Measurements from ENCODE around the gene ARSK.

Gene ARSK

DNA sequence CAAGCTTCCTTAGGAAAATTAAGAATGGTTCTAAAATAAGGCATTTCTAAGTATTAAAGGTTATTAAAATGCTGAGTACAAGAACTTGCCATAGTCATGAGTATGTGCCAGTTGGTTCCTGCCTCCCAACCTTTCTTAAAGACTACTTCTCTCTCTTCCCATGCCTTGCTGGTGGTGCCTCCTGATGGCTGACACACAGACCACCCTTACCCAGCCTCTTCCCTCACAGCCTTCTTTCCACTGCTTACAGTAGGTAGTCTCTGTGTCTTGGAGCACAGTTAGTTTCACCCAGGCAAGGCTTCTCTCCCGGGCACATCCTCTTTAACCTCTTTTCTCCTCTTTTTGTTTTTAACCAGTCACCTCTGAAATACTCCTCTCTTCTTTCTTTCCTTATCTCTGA, 44.4 kb downstream of the ARSK start:
- Histone ChIP-seq H3K27me3 (ENCODE audit: control insufficient read depth, insufficient read depth, low read length, poor library complexity, severe bottlenecking) (no peaks in the 10 kb centered on the region), H3K9me3 (ENCODE audit: control insufficient read depth, low read length) (no peaks in the 10 kb centered on the region), H3K27ac (ENCODE audit: insufficient read depth, low read depth, low read length, poor library complexity, severe bottlenecking) (no peak overlapping the region), H3K4me3 (ENCODE audit: insufficient read depth, low read depth, low read length) (no peak overlapping the region), H3K36me3 (ENCODE audit: control insufficient read depth, insufficient read depth, low read length) (no peaks in the 10 kb centered on the region), H3K4me1 (ENCODE audit: control insufficient read depth, insufficient read depth, low read length) (no peaks in the 10 kb centered on the region)
- 81 to 89% methylated on average over 1 of the region's 1 CpG for WGBS, 2 experiments

DNA sequence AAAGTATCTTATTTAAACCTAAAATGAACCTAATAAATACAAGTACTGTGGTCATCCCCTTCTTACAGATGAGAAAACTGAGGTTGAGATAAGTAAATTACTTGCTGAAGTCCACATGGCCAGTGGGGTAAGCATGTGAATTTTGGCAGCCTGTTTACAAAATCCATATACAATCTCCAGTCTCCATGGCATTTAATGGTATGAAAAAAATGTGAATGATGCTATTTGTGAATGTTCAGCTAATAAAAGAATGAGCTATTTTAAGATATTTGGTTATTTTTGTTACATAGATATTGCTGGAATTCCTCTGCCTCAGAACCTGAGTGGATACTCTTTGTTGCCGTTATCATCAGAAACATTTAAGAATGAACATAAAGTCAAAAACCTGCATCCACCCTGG, 45.7 kb downstream of the ARSK start:
- 67 to 94% methylated on average over 1 of the region's 1 CpG for WGBS, 2 experiments
- Histone ChIP-seq H3K27ac (ENCODE audit: insufficient read depth, low read depth, low read length, poor library complexity, severe bottlenecking) (no peak overlapping the region), H3K36me3 (ENCODE audit: control insufficient read depth, insufficient read depth, low read length) (no peaks in the 10 kb centered on the region), H3K9me3 (ENCODE audit: control insufficient read depth, low read length) (no peaks in the 10 kb centered on the region), H3K4me3 (ENCODE audit: insufficient read depth, low read depth, low read length) (no peak overlapping the region), H3K27me3 (ENCODE audit: control insufficient read depth, insufficient read depth, low read length, poor library complexity, severe bottlenecking) (no peaks in the 10 kb centered on the region), H3K4me1 (ENCODE audit: control insufficient read depth, insufficient read depth, low read length) (no peaks in the 10 kb centered on the region)

DNA sequence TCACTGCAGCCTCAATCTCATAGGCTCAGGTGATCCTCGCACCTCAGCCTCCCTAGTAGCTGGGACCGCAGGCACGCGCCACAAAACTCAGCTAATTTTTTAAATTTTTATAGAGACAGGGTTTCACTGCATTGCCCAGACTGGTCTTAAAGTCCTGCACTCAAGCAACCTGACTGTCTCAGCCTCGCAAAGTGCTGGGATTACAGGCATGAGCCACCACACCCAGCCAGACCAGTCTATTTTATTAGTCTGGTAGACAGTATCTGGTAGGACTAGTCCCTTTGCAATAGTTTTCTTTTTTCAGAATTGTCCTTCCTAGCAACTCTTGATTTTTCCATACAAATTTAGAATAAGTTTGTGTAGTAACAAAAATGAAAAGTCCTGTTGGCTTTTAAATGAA, 50.9 kb downstream of the ARSK start:
- Histone ChIP-seq H3K27ac (ENCODE audit: insufficient read depth, low read depth, low read length, poor library complexity, severe bottlenecking) (no peak overlapping the region), H3K9me3 (ENCODE audit: control insufficient read depth, low read length) (no peaks in the 10 kb centered on the region), H3K36me3 (ENCODE audit: control insufficient read depth, insufficient read depth, low read length) (no peaks in the 10 kb centered on the region), H3K4me1 (ENCODE audit: control insufficient read depth, insufficient read depth, low read length) (no peaks in the 10 kb centered on the region), H3K4me3 (ENCODE audit: insufficient read depth, low read depth, low read length) (no peak overlapping the region), H3K27me3 (ENCODE audit: control insufficient read depth, insufficient read depth, low read length, poor library complexity, severe bottlenecking) (no peaks in the 10 kb centered on the region)
- 92 to 97% methylated on average over 5 of the region's 5 CpGs for WGBS, 2 experiments

DNA sequence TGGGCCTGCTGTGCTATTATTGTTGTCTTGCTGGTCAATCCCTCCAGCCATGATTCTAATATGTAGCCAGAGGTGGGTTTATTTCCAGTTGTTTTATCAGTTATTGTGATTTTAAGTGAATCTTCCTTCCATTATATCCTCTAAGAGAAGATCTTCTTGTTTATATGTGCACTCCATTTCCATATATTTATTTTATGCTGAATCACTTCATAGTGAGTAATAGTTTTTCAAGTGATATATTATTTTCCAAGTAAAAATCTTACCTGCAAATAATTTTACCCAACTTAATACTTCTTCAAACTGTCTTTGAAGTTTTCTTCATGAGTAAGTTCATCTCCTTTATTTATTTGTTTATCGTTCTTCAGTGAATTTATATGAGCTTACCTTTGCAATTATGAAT, 51.5 kb downstream of the ARSK start:
- H3K4me1 ChIP-seq (ENCODE audit: control insufficient read depth, insufficient read depth, low read length) = no peaks in the 10 kb centered on the region
- H3K27ac ChIP-seq (ENCODE audit: insufficient read depth, low read depth, low read length, poor library complexity, severe bottlenecking) = no peak overlapping the region
- WGBS, 2 experiments = no CpG with 5 or more reads among the region's 1 CpG
- H3K36me3 ChIP-seq (ENCODE audit: control insufficient read depth, insufficient read depth, low read length) = no peaks in the 10 kb centered on the region
- H3K9me3 ChIP-seq (ENCODE audit: control insufficient read depth, low read length) = no peaks in the 10 kb centered on the region
- no peaks in the 10 kb centered on the region for H3K27me3 ChIP-seq (ENCODE audit: control insufficient read depth, insufficient read depth, low read length, poor library complexity, severe bottlenecking)
- H3K4me3 ChIP-seq (ENCODE audit: insufficient read depth, low read depth, low read length) = no peak overlapping the region

DNA sequence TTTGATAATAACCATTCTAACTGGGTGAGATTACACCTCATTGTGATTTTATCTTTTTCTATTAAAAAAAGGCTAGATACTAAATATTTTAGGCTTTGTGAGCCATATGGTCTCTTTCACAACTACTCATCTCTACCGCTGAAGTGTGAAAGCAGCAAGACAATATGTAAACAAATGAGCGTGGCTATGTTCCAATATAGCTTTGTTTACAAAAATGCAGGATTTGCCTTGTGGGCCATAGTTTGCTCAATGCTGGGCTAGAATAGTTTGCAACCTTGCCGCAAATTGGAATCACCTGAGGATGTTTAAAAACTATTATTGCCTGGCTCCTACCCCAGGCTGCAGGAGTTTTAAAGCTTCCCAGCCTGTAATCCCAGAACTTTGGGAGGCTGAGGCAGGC, 54.8 kb downstream of the ARSK start:
- Histone ChIP-seq H3K9me3 (ENCODE audit: control insufficient read depth, low read length) (no peaks in the 10 kb centered on the region), H3K27me3 (ENCODE audit: control insufficient read depth, insufficient read depth, low read length, poor library complexity, severe bottlenecking) (no peaks in the 10 kb centered on the region), H3K4me1 (ENCODE audit: control insufficient read depth, insufficient read depth, low read length) (no peaks in the 10 kb centered on the region), H3K27ac (ENCODE audit: insufficient read depth, low read depth, low read length, poor library complexity, severe bottlenecking) (no peak overlapping the region), H3K4me3 (ENCODE audit: insufficient read depth, low read depth, low read length) (no peak overlapping the region), H3K36me3 (ENCODE audit: control insufficient read depth, insufficient read depth, low read length) (no peaks in the 10 kb centered on the region)
- 93 to 96% methylated on average over 3 of the region's 3 CpGs for WGBS, 2 experiments

DNA sequence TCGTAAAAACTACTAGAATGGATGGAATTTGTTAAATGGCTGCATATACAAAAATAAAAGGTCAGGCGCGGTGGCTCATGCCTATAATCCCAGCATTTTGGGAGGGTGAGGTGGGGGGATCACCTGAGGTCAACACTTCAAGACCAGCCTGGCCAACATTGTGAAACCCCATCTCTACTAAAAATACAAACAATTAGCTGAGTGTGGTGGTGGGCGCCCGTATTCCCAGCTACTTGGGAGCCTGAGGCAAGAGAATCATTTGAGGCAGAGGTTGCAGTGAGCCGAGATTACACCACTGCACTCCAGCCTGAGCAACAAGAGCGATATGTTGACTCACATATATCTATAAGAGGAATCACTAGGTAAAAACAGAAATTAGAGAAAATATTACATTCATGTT, 55.6 kb downstream of the ARSK start:
- H3K36me3 ChIP-seq (ENCODE audit: control insufficient read depth, insufficient read depth, low read length) = no peaks in the 10 kb centered on the region
- no peaks in the 10 kb centered on the region for H3K9me3 ChIP-seq (ENCODE audit: control insufficient read depth, low read length)
- WGBS, 2 experiments = 89% methylated on average over 6 to 7 of the region's 7 CpGs
- H3K27me3 ChIP-seq (ENCODE audit: control insufficient read depth, insufficient read depth, low read length, poor library complexity, severe bottlenecking) = no peaks in the 10 kb centered on the region
- no peak overlapping the region for H3K4me3 ChIP-seq (ENCODE audit: insufficient read depth, low read depth, low read length)
- no peaks in the 10 kb centered on the region for H3K4me1 ChIP-seq (ENCODE audit: control insufficient read depth, insufficient read depth, low read length)
- no peak overlapping the region for H3K27ac ChIP-seq (ENCODE audit: insufficient read depth, low read depth, low read length, poor library complexity, severe bottlenecking)

DNA sequence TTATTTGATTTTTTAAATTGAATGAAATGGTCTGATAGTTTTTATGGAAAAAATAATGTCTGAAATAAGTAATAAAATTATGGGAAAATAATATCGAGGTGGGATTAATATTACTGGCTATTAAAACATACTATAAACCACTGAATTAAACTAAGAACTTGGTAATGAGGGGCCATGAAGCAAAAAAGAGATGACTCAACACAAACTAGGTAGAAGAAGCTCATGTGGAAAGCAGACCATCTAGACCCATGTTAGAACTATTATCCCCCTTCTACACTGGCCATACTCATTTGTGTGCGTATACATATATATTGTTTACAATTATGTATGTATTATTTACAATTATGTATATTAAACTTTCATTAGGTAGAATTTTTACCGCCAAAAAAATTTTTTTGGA, 56.5 kb downstream of the ARSK start:
- WGBS, 2 experiments = 89 to 100% methylated on average over 1 to 2 of the region's 3 CpGs
- H3K9me3 ChIP-seq (ENCODE audit: control insufficient read depth, low read length) = no peaks in the 10 kb centered on the region

DNA sequence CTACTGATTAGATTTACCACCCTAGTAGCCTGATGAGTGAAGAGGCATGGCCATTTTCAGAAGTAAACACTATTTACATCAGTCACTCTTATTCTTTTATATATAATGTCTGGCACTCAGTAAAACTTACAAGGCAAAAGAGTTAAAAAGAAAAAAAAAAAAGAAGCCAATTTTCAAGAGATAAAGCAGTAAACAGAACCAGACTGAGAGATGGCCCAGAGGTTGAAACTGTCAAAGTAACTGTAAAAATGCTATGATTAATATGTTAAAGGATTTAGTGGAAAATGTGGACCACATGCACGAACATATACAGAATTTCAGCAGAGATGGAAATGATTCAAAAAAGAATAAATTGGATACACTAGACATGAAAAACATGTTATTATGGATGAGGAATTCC, 58.6 kb downstream of the ARSK start:
- Histone ChIP-seq H3K4me3 (ENCODE audit: insufficient read depth, low read depth, low read length) (no peak overlapping the region), H3K9me3 (ENCODE audit: control insufficient read depth, low read length) (no peaks in the 10 kb centered on the region), H3K4me1 (ENCODE audit: control insufficient read depth, insufficient read depth, low read length) (no peaks in the 10 kb centered on the region), H3K27me3 (ENCODE audit: control insufficient read depth, insufficient read depth, low read length, poor library complexity, severe bottlenecking) (peaks cover 15% of the 10 kb centered on the region), H3K27ac (ENCODE audit: insufficient read depth, low read depth, low read length, poor library complexity, severe bottlenecking) (no peak overlapping the region), H3K36me3 (ENCODE audit: control insufficient read depth, insufficient read depth, low read length) (no peaks in the 10 kb centered on the region)
- 100% methylated on average over 1 of the region's 1 CpG for WGBS, 2 experiments

More for the DNA sequence above, 56.5 kb downstream of the ARSK start:
- H3K4me1 ChIP-seq (ENCODE audit: control insufficient read depth, insufficient read depth, low read length) = no peaks in the 10 kb centered on the region
- H3K36me3 ChIP-seq (ENCODE audit: control insufficient read depth, insufficient read depth, low read length) = no peaks in the 10 kb centered on the region
- H3K27me3 ChIP-seq (ENCODE audit: control insufficient read depth, insufficient read depth, low read length, poor library complexity, severe bottlenecking) = no peaks in the 10 kb centered on the region
- no peak overlapping the region for H3K27ac ChIP-seq (ENCODE audit: insufficient read depth, low read depth, low read length, poor library complexity, severe bottlenecking)
- no peak overlapping the region for H3K4me3 ChIP-seq (ENCODE audit: insufficient read depth, low read depth, low read length)

DNA sequence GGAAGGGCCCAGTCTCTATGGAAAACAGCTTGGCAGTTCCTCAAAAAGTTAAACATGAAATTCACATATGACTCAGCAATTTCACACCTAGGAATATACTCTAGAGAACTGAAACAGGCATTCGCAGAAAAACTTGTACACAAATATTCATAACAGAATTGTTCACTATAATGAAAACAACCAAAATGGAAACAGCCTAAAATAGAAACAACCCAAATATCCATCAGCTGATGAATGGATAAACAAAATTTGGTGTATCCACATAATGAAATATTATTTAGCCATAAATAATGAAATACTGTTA, 60.2 kb downstream of the ARSK start:
- WGBS, 2 experiments = 94 to 95% methylated on average over 1 of the region's 1 CpG
- Histone ChIP-seq H3K27ac (ENCODE audit: insufficient read depth, low read depth, low read length, poor library complexity, severe bottlenecking) (no peak overlapping the region), H3K4me3 (ENCODE audit: insufficient read depth, low read depth, low read length) (no peak overlapping the region), H3K27me3 (ENCODE audit: control insufficient read depth, insufficient read depth, low read length, poor library complexity, severe bottlenecking) (peaks cover 31% of the 10 kb centered on the region), H3K4me1 (ENCODE audit: control insufficient read depth, insufficient read depth, low read length) (no peaks in the 10 kb centered on the region), H3K9me3 (ENCODE audit: control insufficient read depth, low read length) (no peaks in the 10 kb centered on the region), H3K36me3 (ENCODE audit: control insufficient read depth, insufficient read depth, low read length) (no peaks in the 10 kb centered on the region)

DNA sequence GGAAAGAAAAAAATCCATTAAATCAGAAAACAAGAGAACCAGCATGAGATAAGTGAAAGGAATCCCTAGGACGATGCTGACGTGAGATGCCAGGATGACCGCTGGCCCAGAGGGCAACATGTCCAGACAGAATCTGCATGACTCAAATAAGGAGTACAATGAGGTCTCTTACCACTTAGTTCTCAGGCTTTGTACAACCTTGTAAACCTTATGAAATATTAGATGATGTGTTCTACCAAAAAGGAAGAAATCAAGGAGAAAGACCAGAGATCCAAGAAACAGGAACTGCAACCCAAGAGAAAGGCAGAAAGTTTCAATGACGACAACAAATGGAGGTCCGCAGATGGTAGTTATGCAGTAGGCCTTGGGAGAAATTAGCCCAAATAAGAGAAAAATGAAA, 62.2 kb downstream of the ARSK start:
- Histone ChIP-seq H3K9me3 (ENCODE audit: control insufficient read depth, low read length) (no peaks in the 10 kb centered on the region), H3K27ac (ENCODE audit: insufficient read depth, low read depth, low read length, poor library complexity, severe bottlenecking) (no peak overlapping the region), H3K36me3 (ENCODE audit: control insufficient read depth, insufficient read depth, low read length) (no peaks in the 10 kb centered on the region), H3K27me3 (ENCODE audit: control insufficient read depth, insufficient read depth, low read length, poor library complexity, severe bottlenecking) (peaks cover 51% of the 10 kb centered on the region), H3K4me1 (ENCODE audit: control insufficient read depth, insufficient read depth, low read length) (no peaks in the 10 kb centered on the region), H3K4me3 (ENCODE audit: insufficient read depth, low read depth, low read length) (no peak overlapping the region)
- WGBS, 2 experiments = 78 to 81% methylated on average over 5 of the region's 5 CpGs

DNA sequence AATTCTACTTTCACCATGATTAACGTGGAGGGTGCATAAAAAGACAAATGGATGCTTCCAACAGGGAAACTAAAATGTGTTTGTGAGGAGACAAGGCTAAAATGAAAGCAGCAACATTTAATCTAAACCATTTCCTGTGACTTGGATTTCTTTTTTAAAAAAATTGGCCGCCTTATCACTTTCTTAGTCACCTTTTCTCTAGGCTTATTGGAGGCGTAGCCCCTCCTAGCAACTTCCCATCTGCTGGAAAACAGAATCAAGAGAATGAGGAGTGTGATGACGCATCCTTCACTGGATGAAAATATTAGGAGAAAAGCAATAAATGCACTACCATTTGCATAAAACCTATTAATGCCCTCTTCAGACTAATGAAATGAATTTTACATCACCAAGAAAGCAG, 64.2 kb downstream of the ARSK start:
- WGBS, 2 experiments = 82 to 86% methylated on average over 4 of the region's 4 CpGs
- Histone ChIP-seq H3K36me3 (ENCODE audit: control insufficient read depth, insufficient read depth, low read length) (no peaks in the 10 kb centered on the region), H3K9me3 (ENCODE audit: control insufficient read depth, low read length) (no peaks in the 10 kb centered on the region), H3K27me3 (ENCODE audit: control insufficient read depth, insufficient read depth, low read length, poor library complexity, severe bottlenecking) (peaks cover 70% of the 10 kb centered on the region), H3K4me3 (ENCODE audit: insufficient read depth, low read depth, low read length) (no peak overlapping the region), H3K27ac (ENCODE audit: insufficient read depth, low read depth, low read length, poor library complexity, severe bottlenecking) (no peak overlapping the region), H3K4me1 (ENCODE audit: control insufficient read depth, insufficient read depth, low read length) (no peaks in the 10 kb centered on the region)

Data from ectodermal cell (in vitro differentiated cells).